OCI-LY1 (cell line): ENCODE results near the gene CYB5B.

Source experiments
- EZH2 ChIP-seq: fragments of 200-600 bp; sonication (generic), shearing (Covaris generic); IDR thresholded peaks from 2 replicates; pipeline ENCODE4 v1.8.0; 2017; ENCODE audit warnings: borderline replicate concordance, mixed run types, mild to moderate bottlenecking, antibody characterized with exemption, low read length, moderate library complexity, mixed read lengths
- TF ChIP-seq, protein P1 (sequence below): fragments of 200-600 bp; sonication (generic), shearing (Covaris generic); IDR thresholded peaks from 2 replicates; pipeline ENCODE4 v1.5.1; 2017; ENCODE audit warnings: mild to moderate bottlenecking, antibody characterized with exemption, low read length, moderate library complexity, mixed read lengths

DNA sequence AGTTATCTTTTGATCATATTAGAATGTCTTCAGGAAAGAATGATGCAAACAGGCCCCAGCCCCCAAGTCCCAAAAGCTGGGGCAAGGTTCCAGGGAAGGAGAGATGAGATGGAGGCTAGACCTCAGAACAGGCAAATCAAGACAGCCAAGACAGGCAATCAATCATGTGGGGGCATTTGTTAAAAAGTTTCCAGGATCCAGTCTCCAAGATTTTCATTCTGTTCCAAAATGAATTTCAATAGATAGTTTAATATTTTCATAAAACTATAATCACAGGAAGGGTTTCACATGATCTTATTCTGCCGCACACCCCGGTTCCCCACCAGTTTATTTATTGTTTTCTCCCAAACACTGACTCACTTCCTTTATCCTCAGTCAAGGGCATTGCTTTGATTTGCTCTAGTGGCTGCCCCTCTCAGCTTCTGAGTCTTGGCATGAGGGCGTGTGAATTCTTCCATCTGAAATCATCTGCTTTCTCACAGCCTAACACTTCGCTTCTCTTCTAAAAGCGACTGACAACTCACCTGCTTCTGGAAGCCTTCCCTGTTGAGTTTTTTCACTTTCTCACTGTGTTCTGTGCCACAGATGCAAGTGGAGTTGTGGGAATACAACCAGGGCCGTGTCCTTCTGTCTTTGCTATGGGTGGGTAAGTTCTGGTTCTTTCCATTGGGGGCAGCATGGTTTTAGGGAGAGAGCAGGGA is 26.4 kb upstream of the CYB5B start:
- no peak for TF ChIP-seq EZH2
- TF ChIP-seq, protein P1, sequence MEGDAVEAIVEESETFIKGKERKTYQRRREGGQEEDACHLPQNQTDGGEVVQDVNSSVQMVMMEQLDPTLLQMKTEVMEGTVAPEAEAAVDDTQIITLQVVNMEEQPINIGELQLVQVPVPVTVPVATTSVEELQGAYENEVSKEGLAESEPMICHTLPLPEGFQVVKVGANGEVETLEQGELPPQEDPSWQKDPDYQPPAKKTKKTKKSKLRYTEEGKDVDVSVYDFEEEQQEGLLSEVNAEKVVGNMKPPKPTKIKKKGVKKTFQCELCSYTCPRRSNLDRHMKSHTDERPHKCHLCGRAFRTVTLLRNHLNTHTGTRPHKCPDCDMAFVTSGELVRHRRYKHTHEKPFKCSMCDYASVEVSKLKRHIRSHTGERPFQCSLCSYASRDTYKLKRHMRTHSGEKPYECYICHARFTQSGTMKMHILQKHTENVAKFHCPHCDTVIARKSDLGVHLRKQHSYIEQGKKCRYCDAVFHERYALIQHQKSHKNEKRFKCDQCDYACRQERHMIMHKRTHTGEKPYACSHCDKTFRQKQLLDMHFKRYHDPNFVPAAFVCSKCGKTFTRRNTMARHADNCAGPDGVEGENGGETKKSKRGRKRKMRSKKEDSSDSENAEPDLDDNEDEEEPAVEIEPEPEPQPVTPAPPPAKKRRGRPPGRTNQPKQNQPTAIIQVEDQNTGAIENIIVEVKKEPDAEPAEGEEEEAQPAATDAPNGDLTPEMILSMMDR, result peak; percentile 27; the same call in 1 of the 2 replicates
